Fibroblast of peridontal ligament (primary cell): ENCODE data around the gene USP2.

Source experiments
- DNase-seq: peaks from one replicate; pipeline ENCODE4 v3.0.0-alpha.2; 2010; ENCODE audit errors: extremely low read depth

The USP2 gene

GRCh38 chr11:119377112-119377901, 4.2 kb downstream of the USP2 start:
- DNase-seq = no peak

GRCh38 chr11:119376197-119376847, 5.2 kb downstream of the USP2 start:
- no peak for DNase-seq

GRCh38 chr11:119375337-119376196, 5.9 kb downstream of the USP2 start:
- peak; percentile 77 for DNase-seq

GRCh38 chr11:119374632-119375336, 6.7 kb downstream of the USP2 start:
- no peak for DNase-seq

- peak; percentile 83 for DNase-seq
Measured at GRCh38 chr11:119373921-119374631, 7.4 kb downstream of the USP2 start.

GRCh38 chr11:119373059-119373920, 8.2 kb downstream of the USP2 start:
- DNase-seq = no peak

- no peak for DNase-seq
Measured at GRCh38 chr11:119372260-119373058, 9.0 kb downstream of the USP2 start.

GRCh38 chr11:119371778-119372182, 9.7 kb downstream of the USP2 start:
- DNase-seq = no peak

GRCh38 chr11:119371067-119371601, 10.4 kb downstream of the USP2 start:
- no peak for DNase-seq

- DNase-seq = peak; percentile 50
Measured at GRCh38 chr11:119370486-119371046, 10.9 kb downstream of the USP2 start.

- DNase-seq = peak; percentile 45
Measured at GRCh38 chr11:119369132-119369925, 12.2 kb downstream of the USP2 start.

- peak; percentile 47 for DNase-seq
Measured at GRCh38 chr11:119368121-119369034, 13.1 kb downstream of the USP2 start.

GRCh38 chr11:119367661-119368120, 13.8 kb downstream of the USP2 start:
- no peak for DNase-seq

- DNase-seq = no peak
Measured at GRCh38 chr11:119366690-119367620, 14.5 kb downstream of the USP2 start.

- DNase-seq = no peak
Measured at GRCh38 chr11:119365071-119365591, 16.4 kb downstream of the USP2 start.
